ENCODE measurements around the gene SLC5A1.

The SLC5A1 gene

GRCh38 chr22:32044913-32045312 lies 1.9 kb downstream of the SLC5A1 start:
- DNase-seq (ENCODE audit: low read depth): no peak
- TF ChIP-seq CTCF (IDR thresholded peaks at IDR 0.05; ENCODE audit: insufficient read depth, low read depth, low read length, missing control alignments): no peak
- H3K4me3 ChIP-seq (ENCODE audit: low read depth, low read length): no peak overlapping the region

GRCh38 chr22:32048069-32048468 lies 5.0 kb downstream of the SLC5A1 start:
- no peak for TF ChIP-seq CTCF (IDR thresholded peaks at IDR 0.05; ENCODE audit: insufficient read depth, low read depth, low read length, missing control alignments)
- no peak for DNase-seq (ENCODE audit: low read depth)
- H3K4me3 ChIP-seq (ENCODE audit: low read depth, low read length): no peak overlapping the region

- DNase-seq (ENCODE audit: low read depth): peak; percentile 75
- no peak for TF ChIP-seq CTCF (IDR thresholded peaks at IDR 0.05; ENCODE audit: insufficient read depth, low read depth, low read length, missing control alignments)
- H3K4me3 ChIP-seq (ENCODE audit: low read depth, low read length): no peak overlapping the region
These were observed 7.8 kb downstream of the SLC5A1 start for GRCh38 chr22:32050678-32051515.

GRCh38 chr22:32052244-32052643 lies 9.2 kb downstream of the SLC5A1 start:
- H3K4me3 ChIP-seq (ENCODE audit: low read depth, low read length): no peak overlapping the region
- no peak for DNase-seq (ENCODE audit: low read depth)
- TF ChIP-seq CTCF (IDR thresholded peaks at IDR 0.05; ENCODE audit: insufficient read depth, low read depth, low read length, missing control alignments): no peak

- no peak for TF ChIP-seq CTCF (IDR thresholded peaks at IDR 0.05; ENCODE audit: insufficient read depth, low read depth, low read length, missing control alignments)
- no peak for DNase-seq (ENCODE audit: low read depth)
- no peak overlapping the region for H3K4me3 ChIP-seq (ENCODE audit: low read depth, low read length)
These were observed 10.1 kb downstream of the SLC5A1 start for GRCh38 chr22:32052936-32053791.

GRCh38 chr22:32055069-32055468 lies 12.0 kb downstream of the SLC5A1 start:
- H3K4me3 ChIP-seq (ENCODE audit: low read depth, low read length): no peak overlapping the region
- TF ChIP-seq CTCF (IDR thresholded peaks at IDR 0.05; ENCODE audit: insufficient read depth, low read depth, low read length, missing control alignments): no peak
- no peak for DNase-seq (ENCODE audit: low read depth)

Measured in GM12865 (cell line).